ENCODE measurements around the gene UHRF2.

DNA sequence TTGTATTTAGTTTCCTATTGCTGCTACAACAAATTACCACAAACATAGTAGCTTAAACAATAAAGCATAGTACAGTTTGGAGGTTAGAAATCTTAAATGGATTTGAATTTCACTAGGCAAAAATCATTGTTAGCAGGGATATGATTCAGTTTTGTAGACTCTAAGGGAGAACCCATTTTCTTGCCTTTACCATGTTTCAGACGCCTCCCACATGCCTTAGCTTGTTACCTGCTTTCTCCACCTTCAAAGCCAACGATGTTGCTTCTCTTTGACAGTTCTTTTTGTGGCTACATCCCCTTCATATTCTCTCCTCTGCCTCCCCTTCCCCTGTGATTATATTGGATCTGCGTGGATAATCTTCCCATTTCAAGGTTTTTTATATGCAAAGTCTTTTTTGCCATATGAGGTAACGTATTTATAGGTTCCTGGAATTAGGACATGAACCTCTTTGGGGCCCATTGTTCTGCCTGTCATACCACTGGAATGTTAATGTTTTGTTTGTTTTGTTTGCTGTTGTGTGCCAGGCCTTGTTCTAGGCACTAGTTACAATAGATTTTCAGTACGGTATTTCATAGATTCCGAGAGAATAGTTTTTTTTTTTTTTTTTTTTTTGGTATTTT, 54.1 kb downstream of the UHRF2 start:
- TF ChIP-seq, protein P1, sequence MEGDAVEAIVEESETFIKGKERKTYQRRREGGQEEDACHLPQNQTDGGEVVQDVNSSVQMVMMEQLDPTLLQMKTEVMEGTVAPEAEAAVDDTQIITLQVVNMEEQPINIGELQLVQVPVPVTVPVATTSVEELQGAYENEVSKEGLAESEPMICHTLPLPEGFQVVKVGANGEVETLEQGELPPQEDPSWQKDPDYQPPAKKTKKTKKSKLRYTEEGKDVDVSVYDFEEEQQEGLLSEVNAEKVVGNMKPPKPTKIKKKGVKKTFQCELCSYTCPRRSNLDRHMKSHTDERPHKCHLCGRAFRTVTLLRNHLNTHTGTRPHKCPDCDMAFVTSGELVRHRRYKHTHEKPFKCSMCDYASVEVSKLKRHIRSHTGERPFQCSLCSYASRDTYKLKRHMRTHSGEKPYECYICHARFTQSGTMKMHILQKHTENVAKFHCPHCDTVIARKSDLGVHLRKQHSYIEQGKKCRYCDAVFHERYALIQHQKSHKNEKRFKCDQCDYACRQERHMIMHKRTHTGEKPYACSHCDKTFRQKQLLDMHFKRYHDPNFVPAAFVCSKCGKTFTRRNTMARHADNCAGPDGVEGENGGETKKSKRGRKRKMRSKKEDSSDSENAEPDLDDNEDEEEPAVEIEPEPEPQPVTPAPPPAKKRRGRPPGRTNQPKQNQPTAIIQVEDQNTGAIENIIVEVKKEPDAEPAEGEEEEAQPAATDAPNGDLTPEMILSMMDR (IDR thresholded peaks at IDR 0.05 in 2 of 3, conservative IDR thresholded peaks at IDR 0.05 in 1 of 3; ENCODE audit: insufficient read depth in 2 of 3, low read depth in 1 of 3, low read length in 3 of 3) = no peak
- TF ChIP-seq SREBF2 (CRISPR knock-in tag; IDR thresholded peaks at IDR 0.05) = no peak
- TF ChIP-seq, protein P2, sequence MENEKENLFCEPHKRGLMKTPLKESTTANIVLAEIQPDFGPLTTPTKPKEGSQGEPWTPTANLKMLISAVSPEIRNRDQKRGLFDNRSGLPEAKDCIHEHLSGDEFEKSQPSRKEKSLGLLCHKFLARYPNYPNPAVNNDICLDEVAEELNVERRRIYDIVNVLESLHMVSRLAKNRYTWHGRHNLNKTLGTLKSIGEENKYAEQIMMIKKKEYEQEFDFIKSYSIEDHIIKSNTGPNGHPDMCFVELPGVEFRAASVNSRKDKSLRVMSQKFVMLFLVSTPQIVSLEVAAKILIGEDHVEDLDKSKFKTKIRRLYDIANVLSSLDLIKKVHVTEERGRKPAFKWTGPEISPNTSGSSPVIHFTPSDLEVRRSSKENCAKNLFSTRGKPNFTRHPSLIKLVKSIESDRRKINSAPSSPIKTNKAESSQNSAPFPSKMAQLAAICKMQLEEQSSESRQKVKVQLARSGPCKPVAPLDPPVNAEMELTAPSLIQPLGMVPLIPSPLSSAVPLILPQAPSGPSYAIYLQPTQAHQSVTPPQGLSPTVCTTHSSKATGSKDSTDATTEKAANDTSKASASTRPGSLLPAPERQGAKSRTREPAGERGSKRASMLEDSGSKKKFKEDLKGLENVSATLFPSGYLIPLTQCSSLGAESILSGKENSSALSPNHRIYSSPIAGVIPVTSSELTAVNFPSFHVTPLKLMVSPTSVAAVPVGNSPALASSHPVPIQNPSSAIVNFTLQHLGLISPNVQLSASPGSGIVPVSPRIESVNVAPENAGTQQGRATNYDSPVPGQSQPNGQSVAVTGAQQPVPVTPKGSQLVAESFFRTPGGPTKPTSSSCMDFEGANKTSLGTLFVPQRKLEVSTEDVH (IDR thresholded peaks at IDR 0.05; ENCODE audit: low read depth, partially characterized antibody) = no peak
- no peak for TF ChIP-seq YY1 (IDR thresholded peaks at IDR 0.05; ENCODE audit: borderline replicate concordance in 1 of 3, control insufficient read depth in 1 of 3, extremely low read depth in 1 of 3, insufficient read depth in 3 of 3, insufficient read length in 1 of 3, insufficient replicate concordance in 2 of 3, low read depth in 1 of 3, low read length in 2 of 3)
- TF ChIP-seq SMARCB1 (IDR thresholded peaks at IDR 0.05; ENCODE audit: insufficient read length, low read depth) = no peak
